Muscle layer of colon (tissue), 2 donors: ENCODE measurements around the gene HSD17B13.
"Not testable (repeated sequence)": the region's sequence is repeated elsewhere in the genome, so short reads cannot be mapped to it uniquely, and the experiment has no call there.

ENCODE experiments used
- H3K27ac ChIP-seq: one replicate; pipeline ENCODE4 v1.7.0; 2013; ENCODE audit warnings: low read depth, mild to moderate bottlenecking, low read length, moderate library complexity
- H3K27me3 ChIP-seq, 2 donors: one replicate each; pipeline ENCODE4 v1.7.0; 2013; ENCODE audit warnings: low read length in 2 of 2, mild to moderate bottlenecking in 2 of 2; ENCODE audit not compliant: insufficient read depth in 2 of 2, control insufficient read depth in 1 of 2
- H3K36me3 ChIP-seq: one replicate; pipeline ENCODE4 v1.7.0; 2013; ENCODE audit warnings: mild to moderate bottlenecking, low read length; ENCODE audit not compliant: insufficient read depth
- H3K4me1 ChIP-seq: one replicate; pipeline ENCODE4 v1.7.0; 2013; ENCODE audit warnings: mild to moderate bottlenecking, low read length; ENCODE audit not compliant: insufficient read depth
- H3K4me3 ChIP-seq, 2 donors: one replicate each; pipeline ENCODE4 v1.7.0; 2013; ENCODE audit warnings: low read length in 2 of 2, low read depth in 1 of 2, mild to moderate bottlenecking in 1 of 2, moderate library complexity in 1 of 2
- H3K9ac ChIP-seq: one replicate; pipeline ENCODE4 v1.7.0; 2013; ENCODE audit warnings: low read length
- H3K9me3 ChIP-seq: one replicate; pipeline ENCODE4 v1.7.0; 2013; ENCODE audit warnings: mild to moderate bottlenecking, low read length
- donor health status: abdominal sarcoma.
- donor health status: Adenocarcinoma of cecum.

HSD17B13 gene

DNA sequence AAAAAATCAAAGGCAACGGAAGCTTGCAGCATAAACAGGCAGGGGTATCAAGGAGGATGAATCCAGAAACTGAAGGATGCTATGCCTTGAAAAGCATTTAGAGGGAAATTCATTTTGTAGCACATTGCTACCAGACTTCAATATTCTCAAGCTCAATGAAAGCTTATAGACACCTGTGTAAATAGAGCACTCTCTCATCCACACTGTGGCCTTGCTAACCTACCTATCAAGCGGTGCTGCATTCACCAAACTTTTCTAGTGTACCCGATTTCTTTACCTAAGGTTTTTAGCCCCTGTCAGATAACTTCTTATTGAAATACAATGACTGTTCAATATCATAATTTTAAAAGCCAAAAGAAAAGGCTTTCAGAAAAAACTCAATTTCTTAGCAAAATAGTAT, 20.2 kb upstream of the HSD17B13 start:
- peaks cover 5% of the 10 kb centered on the region for H3K9me3 ChIP-seq
- no peak overlapping the region for H3K27ac ChIP-seq
- no peaks in the 10 kb centered on the region for H3K4me1 ChIP-seq
- peaks cover 8% of the 10 kb centered on the region for H3K36me3 ChIP-seq
- H3K27me3 ChIP-seq, result no peaks in the 10 kb centered on the region
- H3K9ac ChIP-seq, result no peak overlapping the region
- H3K4me3 ChIP-seq, result no peak overlapping the region

DNA sequence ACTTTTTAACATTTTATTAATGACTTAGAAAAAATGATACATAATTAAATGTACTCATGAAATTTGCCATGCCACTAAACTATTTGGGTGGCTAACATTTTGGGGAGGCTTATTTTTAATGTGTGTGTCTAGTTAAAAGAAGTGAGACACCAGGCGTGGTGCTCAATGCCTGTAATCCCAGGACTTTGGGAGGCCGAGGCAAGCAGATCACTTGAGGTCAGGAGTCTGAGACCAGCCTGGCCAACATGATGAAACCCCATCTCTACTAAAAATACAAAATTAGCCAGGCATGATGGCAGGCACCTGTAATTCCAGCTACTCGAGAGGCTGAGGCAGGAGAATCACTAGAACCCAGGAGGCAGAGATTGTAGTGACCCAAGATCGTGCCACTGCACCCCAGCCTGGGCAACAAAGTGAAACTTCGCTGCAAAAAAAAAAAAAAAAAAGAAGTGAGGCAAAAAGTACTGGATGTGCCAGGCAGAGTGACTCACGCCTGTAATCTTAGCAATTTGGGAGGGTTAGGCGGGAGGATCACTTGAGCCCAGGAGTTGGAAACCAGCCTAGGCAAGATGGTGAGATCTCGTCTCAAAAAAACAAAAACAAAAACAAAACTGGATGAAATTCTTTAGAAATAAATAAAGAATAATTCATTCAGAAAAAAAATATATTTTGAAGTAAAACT, 19.4 kb upstream of the HSD17B13 start:
- H3K27ac ChIP-seq, H3K27me3 ChIP-seq, H3K9ac ChIP-seq, H3K36me3 ChIP-seq, H3K9me3 ChIP-seq, H3K4me3 ChIP-seq, H3K4me1 ChIP-seq: not testable (repeated sequence)

DNA sequence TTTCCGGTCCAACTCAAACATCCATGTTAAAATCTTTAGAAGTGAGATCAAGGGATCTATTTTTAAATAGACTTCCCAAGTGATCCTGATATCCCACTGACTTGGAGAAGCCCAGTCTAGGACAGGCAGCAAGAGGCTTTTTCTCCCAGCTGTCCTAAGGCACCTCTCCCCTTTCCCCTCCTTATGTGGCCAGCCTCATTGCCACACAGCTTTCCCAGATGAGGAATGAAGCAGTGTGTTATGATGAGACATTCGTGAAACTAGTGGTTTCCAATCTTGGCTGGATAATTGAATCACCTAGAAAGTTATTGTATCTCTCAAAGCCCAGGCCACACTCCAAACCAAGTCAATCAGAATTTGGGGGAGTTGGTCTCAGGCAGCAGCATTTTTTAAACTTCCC, 16.8 kb upstream of the HSD17B13 start:
- no peak overlapping the region for H3K27ac ChIP-seq

DNA sequence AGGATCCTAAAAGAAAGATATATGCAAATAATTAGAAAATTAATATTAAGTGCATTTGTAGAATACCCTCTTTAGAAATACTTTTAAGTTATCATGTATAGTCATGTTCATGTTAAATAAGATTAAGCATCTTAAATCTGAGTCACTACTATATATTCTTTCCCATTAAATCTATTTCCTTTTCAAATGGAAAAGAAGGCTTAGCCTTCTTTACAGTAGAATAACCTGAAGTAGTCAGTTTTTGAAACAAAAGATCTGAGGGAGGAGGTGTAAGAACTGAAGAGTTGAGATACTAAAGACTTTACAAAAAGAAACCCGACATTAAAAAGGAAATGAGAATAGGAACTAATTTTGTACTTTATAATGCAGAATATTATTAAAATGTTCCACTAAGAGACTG, 14.7 kb upstream of the HSD17B13 start:
- no peak overlapping the region for H3K9ac ChIP-seq
- H3K27ac ChIP-seq, result no peak overlapping the region
- no peaks in the 10 kb centered on the region for H3K4me1 ChIP-seq
- H3K27me3 ChIP-seq, result no peaks in the 10 kb centered on the region
- peaks cover 4% of the 10 kb centered on the region for H3K9me3 ChIP-seq
- peaks cover 18% of the 10 kb centered on the region for H3K36me3 ChIP-seq
- no peak overlapping the region for H3K4me3 ChIP-seq

More for the DNA sequence above, 16.8 kb upstream of the HSD17B13 start:
- Histone ChIP-seq H3K36me3 (peaks cover 12% of the 10 kb centered on the region), H3K9me3 (no peaks in the 10 kb centered on the region), H3K4me3 (no peak overlapping the region), H3K9ac (no peak overlapping the region), H3K4me1 (no peaks in the 10 kb centered on the region), H3K27me3 (no peaks in the 10 kb centered on the region)

DNA sequence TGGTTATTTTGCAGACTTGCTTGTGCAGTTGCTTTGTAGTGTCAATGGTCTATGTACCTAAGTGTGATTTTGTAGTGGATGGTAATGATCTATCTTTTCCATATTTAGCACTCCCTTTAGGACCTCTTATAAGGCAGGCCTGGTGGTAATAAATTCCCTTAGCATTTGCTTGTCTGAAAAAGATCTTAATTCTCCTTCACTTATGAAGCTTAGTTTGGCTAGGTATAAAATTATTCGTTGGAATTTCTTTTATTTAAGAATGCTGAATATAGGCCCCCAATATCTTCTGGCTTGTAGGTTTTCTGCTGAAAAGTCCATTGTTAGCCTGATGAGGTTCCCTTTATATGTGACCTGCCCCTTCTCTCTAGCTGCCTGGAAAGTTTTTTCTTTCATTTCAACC, 10.6 kb upstream of the HSD17B13 start:
- Histone ChIP-seq H3K36me3 (peaks cover 10% of the 10 kb centered on the region), H3K9me3 (peaks cover 4% of the 10 kb centered on the region), H3K9ac (no peak overlapping the region), H3K27me3 (no peaks in the 10 kb centered on the region), H3K4me1 (no peaks in the 10 kb centered on the region), H3K4me3 (no peak overlapping the region), H3K27ac (no peak overlapping the region)

DNA sequence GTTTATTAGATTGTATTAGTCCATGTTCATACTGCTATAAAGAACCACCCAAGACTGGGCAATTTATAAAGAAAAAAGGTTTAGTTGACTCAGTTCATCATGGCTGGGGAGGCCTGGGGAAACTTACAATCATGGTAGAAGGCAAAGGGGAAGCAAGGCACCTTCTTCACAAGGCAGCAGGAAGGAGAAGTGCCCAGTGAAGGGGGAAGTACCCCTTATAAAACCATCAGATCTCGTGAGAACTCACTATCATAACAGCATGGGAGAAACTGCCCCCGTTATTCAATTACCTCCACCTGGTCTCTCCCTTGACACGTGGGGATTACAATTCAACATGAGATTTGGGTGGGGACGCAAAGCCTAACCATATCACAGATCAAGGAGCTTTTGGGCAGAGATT, 8.1 kb upstream of the HSD17B13 start:
- H3K36me3 ChIP-seq, result peaks cover 6% of the 10 kb centered on the region
- H3K27me3 ChIP-seq, result no peaks in the 10 kb centered on the region
- no peaks in the 10 kb centered on the region for H3K4me1 ChIP-seq
- H3K9ac ChIP-seq, result no peak overlapping the region
- no peak overlapping the region for H3K4me3 ChIP-seq
- no peak overlapping the region for H3K27ac ChIP-seq
- peaks cover 4% of the 10 kb centered on the region for H3K9me3 ChIP-seq

DNA sequence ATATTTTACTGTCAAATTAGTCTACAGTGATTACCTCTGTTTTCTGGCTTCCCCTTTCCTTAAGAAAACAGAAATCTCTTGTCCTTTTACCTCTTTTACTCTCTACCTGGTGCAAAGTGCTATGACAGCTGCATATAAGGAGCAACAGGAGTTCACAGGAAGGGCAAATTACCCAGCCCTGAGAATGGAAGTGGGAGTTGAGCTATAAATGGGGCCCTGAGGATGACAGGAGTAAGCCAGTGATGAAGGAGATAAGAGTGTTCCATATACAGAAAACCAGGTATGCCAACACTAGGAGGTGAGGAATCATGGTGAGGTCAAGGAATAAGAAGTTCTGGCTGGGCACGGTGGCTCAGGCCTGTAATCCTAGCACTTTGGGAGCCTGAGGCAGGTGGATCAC, 4.5 kb upstream of the HSD17B13 start:
- Histone ChIP-seq H3K36me3 (no peaks in the 10 kb centered on the region), H3K27me3 (no peaks in the 10 kb centered on the region), H3K27ac (no peak overlapping the region), H3K4me3 (no peak overlapping the region), H3K4me1 (peaks cover 8% of the 10 kb centered on the region), H3K9ac (no peak overlapping the region), H3K9me3 (no peaks in the 10 kb centered on the region)

DNA sequence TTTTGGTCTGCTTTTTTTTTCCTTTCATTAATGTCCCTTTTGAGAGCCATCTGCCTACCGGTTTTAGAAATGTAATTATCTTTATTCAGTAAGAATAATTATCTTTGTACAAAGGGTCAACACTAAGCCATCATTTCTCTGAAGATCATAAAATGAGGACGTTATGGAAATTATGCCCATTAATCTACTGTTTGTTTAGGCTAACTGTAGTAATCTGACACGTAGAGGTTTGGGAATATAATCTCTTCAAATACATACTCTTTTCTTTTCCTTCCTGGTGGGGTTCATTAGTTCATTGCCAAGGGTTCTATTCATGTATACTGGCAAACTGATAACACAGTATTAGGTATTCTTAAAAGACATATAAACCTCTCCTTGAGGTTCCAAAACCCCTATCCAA, 3.8 kb upstream of the HSD17B13 start:
- H3K27ac ChIP-seq, result no peak overlapping the region
- H3K36me3 ChIP-seq, result no peaks in the 10 kb centered on the region
- H3K4me3 ChIP-seq, result no peak overlapping the region
- no peaks in the 10 kb centered on the region for H3K9me3 ChIP-seq
- H3K9ac ChIP-seq, result no peak overlapping the region
- no peaks in the 10 kb centered on the region for H3K27me3 ChIP-seq
- peaks cover 15% of the 10 kb centered on the region for H3K4me1 ChIP-seq

DNA sequence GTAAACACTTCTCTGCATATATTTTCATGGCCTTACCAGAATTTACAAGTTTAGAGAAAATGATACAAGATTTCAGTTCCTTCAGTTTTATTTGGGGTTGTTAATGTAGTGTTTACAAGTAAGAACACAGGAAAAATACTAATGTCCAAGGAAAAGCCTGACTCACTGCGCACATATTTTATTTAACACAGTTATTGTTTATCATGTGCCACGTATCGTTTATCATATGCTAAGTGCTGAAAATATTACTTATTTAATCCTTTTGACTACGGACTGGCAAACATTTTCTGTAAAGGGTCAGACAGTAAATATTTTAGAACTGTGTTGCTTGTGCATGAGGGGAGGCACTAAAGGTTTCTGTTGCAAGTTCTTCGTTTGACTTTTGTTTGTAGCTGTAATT, 794 bp downstream of the HSD17B13 start:
- no peaks in the 10 kb centered on the region for H3K36me3 ChIP-seq
- H3K27ac ChIP-seq, result no peak overlapping the region
- H3K4me3 ChIP-seq, result no peak overlapping the region
- H3K9ac ChIP-seq, result no peak overlapping the region
- H3K27me3 ChIP-seq, result no peaks in the 10 kb centered on the region
- no peaks in the 10 kb centered on the region for H3K9me3 ChIP-seq
- peaks cover 15% of the 10 kb centered on the region for H3K4me1 ChIP-seq

DNA sequence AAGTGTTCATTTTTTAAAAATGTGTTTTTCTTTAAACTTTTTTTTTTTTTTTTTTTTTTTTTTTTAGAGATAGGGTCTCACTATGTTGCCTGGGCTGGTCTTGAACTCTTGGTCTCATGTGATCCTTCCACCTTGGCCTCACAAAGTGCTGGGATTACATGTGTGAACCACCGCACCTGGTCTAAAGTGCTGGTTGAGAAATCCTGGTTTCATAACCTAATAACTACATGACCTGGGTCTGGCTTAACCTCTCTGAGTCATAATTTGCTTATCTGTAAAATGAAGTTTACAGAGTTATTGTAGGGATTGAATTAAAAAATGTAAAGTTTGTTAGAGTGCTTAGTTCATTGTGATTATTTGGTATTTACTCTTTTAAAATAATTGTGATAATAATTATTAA, 5.2 kb downstream of the HSD17B13 start:
- no peak overlapping the region for H3K4me3 ChIP-seq
- H3K27me3 ChIP-seq, result no peaks in the 10 kb centered on the region
- peaks cover 11% of the 10 kb centered on the region for H3K4me1 ChIP-seq
- no peaks in the 10 kb centered on the region for H3K36me3 ChIP-seq
- no peak overlapping the region for H3K9ac ChIP-seq
- H3K27ac ChIP-seq, result no peak overlapping the region
- no peaks in the 10 kb centered on the region for H3K9me3 ChIP-seq

DNA sequence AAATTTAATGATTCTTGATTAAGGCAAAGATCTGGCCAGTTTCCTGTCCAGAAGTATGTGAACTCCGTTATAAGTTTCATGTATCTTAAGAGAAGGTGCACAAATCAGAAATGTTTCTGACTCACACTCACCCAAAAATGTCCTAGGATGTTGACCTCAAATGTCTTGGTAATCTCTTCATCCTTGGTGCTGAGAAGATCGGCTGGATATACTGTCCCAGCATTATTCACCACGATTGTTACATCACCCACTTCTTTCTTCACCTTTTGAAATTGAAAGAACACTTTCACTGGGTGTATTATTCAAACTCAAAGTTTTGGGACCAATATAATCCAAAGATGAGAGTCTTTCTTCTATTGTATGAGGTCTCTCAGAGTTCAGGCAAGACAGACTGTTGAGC, 5.7 kb downstream of the HSD17B13 start:
- H3K4me3 ChIP-seq, result no peak overlapping the region
- no peak overlapping the region for H3K27ac ChIP-seq
- H3K9ac ChIP-seq, result no peak overlapping the region
- peaks cover 5% of the 10 kb centered on the region for H3K4me1 ChIP-seq
- no peaks in the 10 kb centered on the region for H3K36me3 ChIP-seq
- no peaks in the 10 kb centered on the region for H3K27me3 ChIP-seq
- no peaks in the 10 kb centered on the region for H3K9me3 ChIP-seq

DNA sequence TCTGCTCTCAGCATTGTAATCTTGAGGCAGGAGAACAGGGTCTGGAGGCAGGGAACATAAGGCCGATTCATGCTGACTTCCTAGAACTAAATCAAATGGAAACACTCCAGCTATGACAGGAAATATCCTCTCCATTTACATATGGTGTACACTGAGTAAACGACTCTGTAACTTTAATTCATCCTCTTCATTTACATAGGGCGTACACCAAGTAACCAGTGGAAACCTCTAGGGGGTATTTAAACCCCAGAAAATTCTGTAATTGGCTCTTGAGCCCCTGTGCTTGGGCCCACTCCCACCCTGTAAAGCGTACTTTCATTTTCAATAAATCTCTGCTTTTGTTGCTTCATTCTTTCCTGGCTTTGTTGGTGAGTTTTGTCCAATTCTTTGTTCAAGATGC, 7.7 kb downstream of the HSD17B13 start:
- H3K27ac ChIP-seq, H3K27me3 ChIP-seq, H3K9ac ChIP-seq, H3K4me1 ChIP-seq, H3K9me3 ChIP-seq, H3K4me3 ChIP-seq, H3K36me3 ChIP-seq: not testable (repeated sequence)
